GM08714 (cell line): Measurements from ENCODE around the gene SPATA31E1.
"Not testable (repeated sequence)": the region's sequence is repeated elsewhere in the genome, so short reads cannot be mapped to it uniquely, and the experiment has no call there.

ENCODE experiments used
- H3K4me3 ChIP-seq: fragments of 200-500 bp; sonication (Bioruptor generic); 2 replicates; pipeline ENCODE4 v1.5.1; 2014; ENCODE audit warnings: mild to moderate bottlenecking, low read length, inconsistent platforms
- ZNF274 ChIP-seq: IDR thresholded peaks from 2 replicates; pipeline ENCODE4 v1.6.1; 2012; ENCODE audit warnings: mild to moderate bottlenecking, low read depth, low read length

Gene SPATA31E1

GRCh38 chr9:87886933-87887505 is 4.3 kb downstream of the SPATA31E1 start:
- TF ChIP-seq ZNF274, result no peak
- no peak overlapping the region for H3K4me3 ChIP-seq

DNA sequence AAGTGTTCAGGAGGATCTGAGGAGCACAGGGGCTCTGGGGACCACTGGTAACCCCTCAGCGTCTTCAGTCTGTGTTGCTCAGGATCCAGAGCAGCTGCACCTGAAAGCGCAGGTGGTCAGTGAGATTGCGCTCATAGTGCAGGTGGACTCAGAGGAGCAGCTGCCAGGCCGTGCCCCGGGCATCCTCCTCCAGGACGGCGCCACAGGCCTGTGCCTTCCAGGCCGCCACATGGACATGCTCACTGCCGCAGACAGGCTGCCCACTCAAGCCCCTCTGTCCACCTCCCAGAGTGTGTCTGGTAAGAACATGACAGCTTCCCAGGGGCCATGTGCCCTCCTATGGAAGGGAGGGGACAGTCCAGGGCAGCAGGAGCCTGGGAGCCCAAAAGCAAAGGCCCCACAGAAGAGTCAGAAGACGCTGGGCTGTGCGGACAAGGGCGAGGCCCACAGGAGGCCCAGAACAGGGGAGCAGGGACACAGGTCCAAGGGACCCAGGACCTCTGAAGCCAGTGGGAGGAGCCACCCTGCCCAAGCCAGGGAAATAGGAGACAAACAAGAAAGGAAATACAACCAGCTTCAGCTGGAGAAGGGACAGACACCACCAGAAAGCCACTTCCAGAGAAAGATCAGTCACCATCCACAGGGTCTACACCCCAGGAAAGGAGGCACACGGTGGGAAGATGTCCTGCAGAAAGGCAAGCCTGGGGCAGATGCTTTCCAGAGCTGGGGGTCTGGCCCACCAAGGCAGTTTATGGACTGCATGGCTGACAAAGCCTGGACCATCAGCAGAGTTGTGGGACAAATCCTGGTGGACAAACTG is 5.2 kb downstream of the SPATA31E1 start:
- no peak for TF ChIP-seq ZNF274

DNA sequence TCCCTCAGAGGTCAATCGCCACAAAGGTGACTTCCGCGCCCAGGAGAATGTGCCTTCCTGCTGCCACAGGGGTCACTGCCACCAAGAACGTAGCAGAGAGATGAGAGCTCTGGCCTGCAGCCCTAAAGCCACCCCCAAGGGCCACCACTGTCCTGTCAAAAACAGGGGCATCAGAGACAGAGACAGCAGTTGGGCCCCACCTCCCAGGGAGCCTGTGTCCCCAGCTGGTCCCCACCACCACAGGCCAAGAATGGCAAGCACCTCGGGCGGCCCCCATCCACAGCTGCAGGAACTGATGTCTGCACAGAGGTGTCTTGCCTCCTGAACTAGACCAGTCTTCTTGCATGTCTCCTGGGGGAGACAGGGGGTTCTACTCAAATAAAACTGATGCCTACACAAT is 5.8 kb downstream of the SPATA31E1 start:
- TF ChIP-seq ZNF274, result no peak
- no peak overlapping the region for H3K4me3 ChIP-seq

More for the DNA sequence above, 5.2 kb downstream of the SPATA31E1 start:
- no peak overlapping the region for H3K4me3 ChIP-seq

DNA sequence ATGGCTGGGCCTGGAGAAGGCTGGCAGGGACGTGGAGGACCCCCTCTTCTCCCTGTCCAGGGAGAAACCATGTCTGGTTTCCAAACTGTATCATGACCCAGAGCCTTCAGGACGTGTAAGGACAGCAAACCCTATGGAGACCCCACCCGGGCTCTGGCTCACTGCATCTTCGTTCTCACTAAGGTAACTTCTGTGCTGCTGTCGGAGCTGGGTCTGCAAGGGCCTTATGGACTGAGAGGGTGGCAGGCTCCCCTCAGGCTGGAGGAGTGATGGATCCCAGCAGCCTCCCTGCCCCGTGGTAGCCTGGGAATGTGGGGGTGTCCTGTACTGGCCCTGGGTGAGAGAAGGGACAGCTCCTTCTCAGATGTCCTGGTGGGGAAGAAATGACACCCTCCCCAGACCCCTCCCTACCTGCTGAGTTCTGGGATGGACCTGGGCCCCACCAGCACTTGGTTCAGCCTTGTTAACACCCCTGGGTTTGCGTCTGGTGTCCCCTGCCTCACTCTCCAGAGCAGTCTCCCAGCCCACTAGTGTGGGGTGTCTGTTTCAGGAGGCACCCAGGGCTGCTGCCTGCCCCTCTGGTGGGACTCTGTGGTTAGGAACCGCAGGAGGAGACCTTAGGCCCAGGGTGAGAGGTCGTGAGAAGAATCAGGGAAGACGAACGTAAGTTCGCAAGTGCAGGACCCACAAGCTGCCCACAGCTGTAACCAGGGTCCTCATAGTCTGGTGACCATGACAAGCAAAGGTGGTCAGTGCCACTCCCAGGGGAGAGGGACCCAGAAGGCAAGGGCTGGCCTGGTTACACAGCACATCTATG is 6.6 kb downstream of the SPATA31E1 start:
- no peak for TF ChIP-seq ZNF274
- H3K4me3 ChIP-seq, result no peak overlapping the region

GRCh38 chr9:87889882-87890252 is 7.2 kb downstream of the SPATA31E1 start:
- H3K4me3 ChIP-seq, result no peak overlapping the region
- no peak for TF ChIP-seq ZNF274

GRCh38 chr9:87890837-87891236 is 8.2 kb downstream of the SPATA31E1 start:
- no peak for TF ChIP-seq ZNF274

GRCh38 chr9:87891754-87892153 is 9.1 kb downstream of the SPATA31E1 start:
- no peak overlapping the region for H3K4me3 ChIP-seq
- TF ChIP-seq ZNF274, result no peak

More at GRCh38 chr9:87890837-87891236, 8.2 kb downstream of the SPATA31E1 start:
- no peak overlapping the region for H3K4me3 ChIP-seq

DNA sequence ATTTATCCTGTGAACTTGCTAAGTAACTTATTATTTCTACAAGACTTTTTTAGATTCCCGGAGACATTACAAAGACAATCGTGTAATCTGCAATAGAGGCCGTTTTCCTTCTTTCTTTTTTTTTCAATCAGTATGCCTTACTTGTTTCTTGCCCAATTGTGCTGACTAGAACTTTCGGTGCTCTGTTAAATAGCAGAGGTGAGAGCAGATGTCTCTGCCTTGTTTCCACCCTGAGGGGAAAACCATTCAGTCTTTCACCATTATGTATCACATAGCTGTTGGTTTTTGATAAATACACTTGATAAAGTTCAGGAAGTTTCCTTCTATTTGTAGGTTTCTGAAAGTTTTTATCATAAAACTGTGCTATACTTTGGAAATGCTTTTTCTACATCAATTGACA is 10.3 kb downstream of the SPATA31E1 start:
- no peak overlapping the region for H3K4me3 ChIP-seq
- no peak for TF ChIP-seq ZNF274

DNA sequence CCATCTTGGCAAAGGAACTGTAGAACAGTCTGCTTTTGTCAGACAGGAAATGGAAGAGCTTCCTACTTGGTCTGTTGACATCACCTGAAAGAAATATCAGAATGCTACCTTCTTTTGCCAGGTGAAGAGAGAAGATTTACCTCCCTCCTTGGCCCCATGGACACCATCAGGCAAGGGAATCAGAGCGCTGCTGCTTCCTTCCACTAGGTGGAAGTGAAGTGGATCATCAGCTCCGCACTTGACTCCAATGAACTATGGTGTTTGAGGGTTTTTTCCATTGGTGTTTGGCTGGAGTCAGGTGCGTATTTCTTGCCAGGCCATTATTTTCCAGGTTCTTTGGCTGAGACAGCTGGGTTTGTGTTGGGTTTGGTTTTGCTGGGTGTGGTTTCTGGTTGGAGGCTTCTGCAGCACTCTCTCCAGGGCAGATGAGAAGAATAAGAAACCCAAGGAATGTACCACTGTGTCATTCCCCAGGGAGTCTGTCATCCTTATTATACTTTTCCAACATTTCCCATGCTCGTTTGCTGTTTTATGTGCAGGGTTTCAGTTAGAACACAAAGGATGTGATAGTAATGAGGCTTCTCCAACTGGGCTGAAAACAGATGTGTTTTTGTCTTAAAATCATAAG is 12.4 kb downstream of the SPATA31E1 start:
- TF ChIP-seq ZNF274, result no peak
- H3K4me3 ChIP-seq, result no peak overlapping the region

GRCh38 chr9:87896891-87897290 is 14.2 kb downstream of the SPATA31E1 start:
- TF ChIP-seq ZNF274, result no peak
- no peak overlapping the region for H3K4me3 ChIP-seq

GRCh38 chr9:87898151-87898550 is 15.5 kb downstream of the SPATA31E1 start:
- TF ChIP-seq ZNF274, result no peak
- H3K4me3 ChIP-seq, result no peak overlapping the region

DNA sequence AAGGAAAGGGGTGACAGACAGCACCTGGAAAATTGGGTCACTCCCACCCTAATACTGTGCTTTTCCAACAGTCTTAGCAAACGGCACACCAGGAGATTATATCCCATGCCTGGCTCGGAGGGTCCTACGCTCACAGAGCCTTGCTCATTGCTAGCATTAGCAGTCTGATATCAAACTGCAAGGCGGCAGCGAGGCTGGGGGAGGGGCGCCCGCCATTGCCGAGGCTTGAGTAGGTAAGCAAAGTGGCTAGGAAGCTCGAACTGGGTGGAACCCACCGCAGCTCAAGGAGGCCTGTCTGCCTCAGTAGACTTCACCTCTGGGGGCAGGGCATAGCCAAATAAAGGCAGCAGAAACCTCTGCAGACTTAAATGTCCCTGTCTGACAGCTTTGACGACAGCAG is 19.7 kb downstream of the SPATA31E1 start:
- H3K4me3 ChIP-seq, result not testable (repeated sequence)

DNA sequence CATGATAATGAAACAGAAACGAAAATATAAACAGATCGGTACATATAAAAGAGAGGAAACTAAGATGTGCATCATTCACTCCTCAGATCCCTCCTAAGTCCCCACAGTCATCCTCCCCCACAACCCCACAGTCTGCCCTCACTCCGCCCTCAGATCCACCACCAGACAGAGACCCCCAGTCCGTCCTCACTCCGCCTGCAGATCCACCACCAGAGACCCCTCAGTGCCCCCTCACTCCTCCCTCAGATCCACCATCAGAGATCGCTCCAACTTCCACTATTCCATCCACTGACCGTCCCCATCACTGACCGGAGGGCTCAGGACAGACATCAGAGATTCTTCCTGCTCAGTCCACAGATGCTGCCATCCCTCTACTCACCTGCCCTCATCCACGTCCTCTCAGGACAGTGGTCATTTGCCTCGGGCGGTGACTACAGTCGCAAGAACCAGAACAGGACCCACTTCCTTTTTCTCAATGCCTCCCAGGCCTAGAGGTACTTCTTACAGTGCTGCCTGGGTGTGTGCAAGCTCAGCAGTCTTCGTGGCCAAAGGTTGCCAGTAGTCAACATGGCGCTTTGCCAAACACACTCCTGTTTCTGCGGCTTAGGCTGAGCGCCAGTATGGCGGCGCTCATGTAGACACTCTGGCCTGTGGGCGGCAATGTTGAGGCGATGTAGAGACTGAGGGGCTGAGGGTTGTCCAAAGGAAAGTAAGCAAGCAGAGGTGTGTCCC is 26.8 kb downstream of the SPATA31E1 start:
- no peak for TF ChIP-seq ZNF274
- H3K4me3 ChIP-seq, result no peak overlapping the region

GRCh38 chr9:87910821-87911220 is 28.1 kb downstream of the SPATA31E1 start:
- H3K4me3 ChIP-seq, result no peak overlapping the region
- TF ChIP-seq ZNF274, result no peak

DNA sequence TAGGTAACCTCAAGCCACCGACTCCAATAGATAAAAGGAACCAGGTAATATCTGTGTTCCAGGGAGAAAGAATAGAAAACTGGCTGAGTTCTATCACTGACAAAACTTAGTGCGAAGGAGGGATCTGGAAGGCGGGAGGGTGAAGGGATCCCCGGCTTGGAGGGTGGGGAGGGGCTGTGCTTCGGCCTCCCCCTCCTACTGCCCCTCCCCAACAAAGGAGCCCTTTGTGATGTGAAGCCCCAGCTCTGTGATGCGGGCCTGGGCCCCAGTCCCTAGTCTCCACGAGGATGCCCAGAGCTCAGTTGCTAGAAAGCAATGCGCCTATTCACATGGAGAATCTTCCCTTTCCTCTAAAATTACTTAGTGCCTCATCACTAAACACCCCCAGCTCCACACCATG is 35.0 kb downstream of the SPATA31E1 start, which contains the start of gene SPATA31C1:
TSS of gene SPATA31C1 (plus strand) at position 301 of the 400 bp plus-strand sequence.
- H3K4me3 ChIP-seq, result not testable (repeated sequence)

- H3K4me3 ChIP-seq, result not testable (repeated sequence)
Observed at GRCh38 chr9:87919013-87919412, 36.3 kb downstream of the SPATA31E1 start.

- H3K4me3 ChIP-seq, result not testable (repeated sequence)
Observed at GRCh38 chr9:87921561-87921960, 38.9 kb downstream of the SPATA31E1 start.

DNA sequence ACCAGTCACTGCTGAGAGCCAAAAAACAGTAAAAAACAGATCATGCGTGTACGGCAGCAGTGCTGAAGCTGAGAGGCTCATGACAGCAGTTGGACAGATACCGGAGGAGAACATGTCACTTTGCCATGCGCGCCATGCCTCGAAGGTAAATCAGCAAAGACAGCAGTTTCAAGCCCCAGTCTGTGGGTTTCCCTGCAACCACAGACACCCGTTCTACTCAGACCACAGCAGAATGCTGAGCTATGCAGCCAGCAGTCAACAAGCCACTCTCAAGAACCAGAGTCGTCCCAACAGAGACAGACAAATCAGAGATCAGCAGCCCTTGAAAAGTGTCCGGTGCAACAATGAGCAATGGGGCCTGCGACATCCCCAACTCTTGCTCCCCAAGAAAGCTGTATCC is 40.3 kb downstream of the SPATA31E1 start:
- not testable (repeated sequence) for H3K4me3 ChIP-seq

GRCh38 chr9:87924851-87925250 is 42.2 kb downstream of the SPATA31E1 start:
- not testable (repeated sequence) for H3K4me3 ChIP-seq
